HepG2 (cell line): ENCODE measurements around the gene PPP1R7. TPM values are rescaled to one million over a fixed set of nuclear protein-coding genes. Genes with fewer than 3 reads are reported as not detected.

Source experiments
- CSRNP1 ChIP-seq: sonication (generic); formaldehyde crosslinking; IDR thresholded peaks from 2 replicates; pipeline ENCODE4 v1.8.1; 2023; ENCODE audit warnings: mild to moderate bottlenecking, missing genetic modification reagents
- EEA1 ChIP-seq: sonication (generic); formaldehyde crosslinking; IDR thresholded peaks from 2 replicates; pipeline ENCODE4 v1.5.1; 2020; ENCODE audit warnings: mild to moderate bottlenecking, missing genetic modification reagents, borderline replicate concordance
- HMGXB4 ChIP-seq, 2 experiments: sonication (generic) in 1 of 2; formaldehyde crosslinking in 1 of 2; IDR thresholded peaks; 2 replicates each; pipeline versions ENCODE4 v1.4.0 to v1.6.1; 2018 to 2020; ENCODE audit warnings: missing genetic modification reagents in 2 of 2, borderline replicate concordance in 1 of 2, low read depth in 1 of 2, mild to moderate bottlenecking in 1 of 2, missing biosample characterization in 1 of 2
- REST ChIP-seq, 2 experiments: IDR thresholded peaks; 2 replicates each; pipeline ENCODE4 v1.6.1; 2011 to 2012; ENCODE audit warnings: low read length in 2 of 2, borderline replicate concordance in 1 of 2, low read depth in 1 of 2, mild to moderate bottlenecking in 1 of 2, moderate library complexity in 1 of 2
- TAF15 ChIP-seq: fragments of 200-400 bp; formaldehyde crosslinking; IDR thresholded peaks from one replicate; pipeline ENCODE4 v1.6.1; 2018; ENCODE audit warnings: mild to moderate bottlenecking, low read depth, low read length; ENCODE audit not compliant: poor library complexity, severe bottlenecking
- THAP9 ChIP-seq: sonication (generic); formaldehyde crosslinking; IDR thresholded peaks from 2 replicates; pipeline ENCODE4; 2020; ENCODE audit warnings: missing genetic modification reagents, mild to moderate bottlenecking, borderline replicate concordance
- ZBTB3 ChIP-seq: sonication (generic); formaldehyde crosslinking; IDR thresholded peaks from 2 replicates; pipeline ENCODE4 v1.4.0; 2020; ENCODE audit warnings: low read depth, mild to moderate bottlenecking, moderate library complexity, missing genetic modification reagents, borderline replicate concordance
- ZNF451 ChIP-seq: sonication (generic); formaldehyde crosslinking; IDR thresholded peaks from 2 replicates; pipeline ENCODE4 v1.5.0; 2020; ENCODE audit warnings: mild to moderate bottlenecking, missing genetic modification reagents
- ZNF512B ChIP-seq: sonication (generic); formaldehyde crosslinking; IDR thresholded peaks from 2 replicates; pipeline ENCODE4 v1.5.1; 2020; ENCODE audit warnings: missing genetic modification reagents, mild to moderate bottlenecking, borderline replicate concordance
- ZNF644 ChIP-seq: IDR thresholded peaks from 2 replicates; pipeline ENCODE4 v1.6.1; 2016; ENCODE audit warnings: low read depth
- ZZZ3 ChIP-seq: sonication (generic); formaldehyde crosslinking; IDR thresholded peaks from 2 replicates; pipeline ENCODE4 v1.4.0; 2020; ENCODE audit warnings: missing genetic modification reagents, mild to moderate bottlenecking, borderline replicate concordance
- polyA plus RNA-seq, 8 experiments: library from polyadenylated mRNA; depleted of rRNA in 3 of 8; stranded (reverse) in 7 of 8; unstranded in 1 of 8; fragments of >200 nt; fragmentation: Illumina TruSeq in 4 of 8; extraction: Trizol in 4 of 8; gene quantifications; 2 replicates each; pipeline versions ENCODE4 v1.2.1 to v1.2.3, GENCODE V29; 2011 to 2016; ENCODE audit warnings: low read depth in 4 of 8, missing spikeins in 1 of 8, mixed read lengths in 1 of 8; ENCODE audit not compliant: insufficient read depth in 1 of 8
- total RNA-seq, 5 experiments: library from RNA; depleted of rRNA; stranded (reverse); fragments of >200 nt; fragmentation: Illumina TruSeq; extraction: Trizol; gene quantifications; 2 replicates each; pipeline ENCODE4 v1.2.3, GENCODE V29; 2016; ENCODE audit warnings: low read depth in 1 of 5

The PPP1R7 gene
- total and polyA plus RNA-seq, 2 of the 13 experiments (the other 11 are each of a cell fraction or from before 2014, with no cell fraction given) = 33.3 to 67.9 TPM

GRCh38 chr2:241217320-241218031 is 67.2 kb downstream of the PPP1R7 start (continued):
- TF ChIP-seq REST (IDR thresholded peaks at IDR 0.05; ENCODE audit: borderline replicate concordance in 1 of 2, low read depth in 1 of 2, low read length in 2 of 2) = no peak
- no peak for TF ChIP-seq ZNF512B (CRISPR knock-in tag)
- no peak for TF ChIP-seq ZNF644 (CRISPR knock-in tag)
- TF ChIP-seq EEA1 (CRISPR knock-in tag) = peak; percentile 97
- TF ChIP-seq TAF15 = peak; percentile 18
- peak; percentile 75 to 84; a peak in 2 of 4 replicates for TF ChIP-seq HMGXB4 (CRISPR knock-in tag; IDR thresholded peaks at IDR 0.05; ENCODE audit: borderline replicate concordance in 1 of 2, low read depth in 1 of 2)
- 0 out of 2 replicates have a peak, but pooled peaks have one; percentile 11 for TF ChIP-seq ZBTB3 (CRISPR knock-in tag)
- TF ChIP-seq THAP9 (CRISPR knock-in tag) = peak; percentile 81
- peak; percentile 83; the same call in 1 of the 2 replicates for TF ChIP-seq ZNF451 (CRISPR knock-in tag)
- TF ChIP-seq ZZZ3 (CRISPR knock-in tag) = no peak; the same call in 1 of the 2 replicates
- 0 out of 2 replicates have a peak, but pooled peaks have one; percentile 74 for TF ChIP-seq CSRNP1 (CRISPR knock-in tag)
